BE2C (cell line): ENCODE results near the gene PCDHGA4.

ENCODE experiments used
- DNase-seq: peaks from one replicate; pipeline ENCODE4 v3.0.0-alpha.2; 2020
- H3K27me3 ChIP-seq: fragments of 250-450 bp; sonication (Bioruptor Pico); 2 replicates; pipeline ENCODE4 v1.5.1; 2020; ENCODE audit warnings: mild to moderate bottlenecking
- H3K36me3 ChIP-seq: fragments of 250-450 bp; sonication (Bioruptor Pico); 2 replicates; pipeline ENCODE4 v1.5.1; 2020; ENCODE audit warnings: mild to moderate bottlenecking
- H3K4me1 ChIP-seq: fragments of 250-450 bp; sonication (Bioruptor Pico); 2 replicates; pipeline ENCODE4 v1.5.1; 2020
- H3K4me3 ChIP-seq: 2 replicates; pipeline ENCODE4 v1.5.1; 2011; ENCODE audit warnings: low read depth, low read length
- H3K9me3 ChIP-seq: fragments of 250-450 bp; sonication (Bioruptor Pico); 2 replicates; pipeline ENCODE4 v1.5.1; 2020
- CTCF ChIP-seq: IDR thresholded peaks from 2 replicates; pipeline ENCODE4 v1.5.1; 2012; ENCODE audit warnings: mild to moderate bottlenecking, low read depth, low read length

PCDHGA4 gene

GRCh38 chr5:141403387-141403786 lies 48.6 kb downstream of the PCDHGA4 start:
- Histone ChIP-seq H3K4me1 (no peaks in the 10 kb centered on the region), H3K9me3 (no peaks in the 10 kb centered on the region; the same call in none of the 2 replicates), H3K27me3 (no peaks in the 10 kb centered on the region), H3K4me3 (no peak overlapping the region), H3K36me3 (no peaks in the 10 kb centered on the region; the same call in none of the 2 replicates)
- TF ChIP-seq CTCF: no peak
- no peak for DNase-seq
